PC-9 (cell line): ENCODE data around the gene NET1. TPM values are rescaled to one million over a fixed set of nuclear protein-coding genes. Genes with fewer than 3 reads are reported as not detected.
"Not testable (repeated sequence)": the region's sequence is repeated elsewhere in the genome, so short reads cannot be mapped to it uniquely, and the experiment has no call there.

Experiments used
- BruUV-seq: library from RNA; stranded (reverse); fragments of 400-500 nt; replicated peaks from 2 replicates; lab custom pipeline; 2021; lab: Mats Ljungman, UMichigan
- CTCF ChIA-PET: fragments of 300-600 bp; sonication (Branson Sonifier 250); formaldehyde crosslinking; loops from one replicate; lab custom pipeline; 2022; ENCODE audit warnings: antibody characterized with exemption; lab: Charles Lee
- POLR2A ChIA-PET: fragments of 300-600 bp; sonication (Branson Sonifier 250); formaldehyde crosslinking; loops from one replicate; lab custom pipeline; 2022; ENCODE audit warnings: antibody characterized with exemption; ENCODE audit not compliant: unreplicated experiment; lab: Charles Lee
- DNase-seq, 2 experiments: peaks; one replicate each; pipeline versions ENCODE4 v3.0.0 to v3.0.0-alpha.2; 2015 to 2022; ENCODE audit warnings: mixed read lengths in 1 of 2
- H2AFZ ChIP-seq: fragments of 200-600 bp; sonication (generic); 2 replicates; pipeline ENCODE4 v1.8.1; 2017; ENCODE audit warnings: antibody characterized with exemption
- H3F3A ChIP-seq: fragments of 200-600 bp; sonication (generic); 2 replicates; pipeline ENCODE4 v1.8.1; 2017; ENCODE audit warnings: antibody characterized with exemption, mild to moderate bottlenecking, low read depth; ENCODE audit not compliant: insufficient read depth
- H3K27ac ChIP-seq: fragments of 200-600 bp; sonication (generic); 2 replicates; pipeline ENCODE4 v1.6.1; 2016; ENCODE audit warnings: mixed run types
- H3K27me3 ChIP-seq: fragments of 200-600 bp; sonication (generic); 2 replicates; pipeline ENCODE4 v1.6.1; 2016; ENCODE audit warnings: low read depth, mixed run types; ENCODE audit not compliant: insufficient read depth
- H3K36me3 ChIP-seq: fragments of 200-600 bp; sonication (generic); 2 replicates; pipeline ENCODE4 v1.6.1; 2016; ENCODE audit warnings: low read depth, mixed run types
- H3K4me1 ChIP-seq: fragments of 200-600 bp; sonication (generic); replicated peaks from 2 replicates; pipeline ENCODE4 v1.6.1; 2016; ENCODE audit warnings: mixed run types; ENCODE audit not compliant: insufficient read depth
- H3K4me2 ChIP-seq: fragments of 200-600 bp; sonication (generic); 2 replicates; pipeline ENCODE4 v1.6.1; 2017; ENCODE audit warnings: mixed run types
- H3K4me3 ChIP-seq: fragments of 200-600 bp; sonication (generic); 2 replicates; pipeline ENCODE4 v1.6.1; 2016; ENCODE audit warnings: mixed run types
- H3K79me2 ChIP-seq: fragments of 200-600 bp; sonication (generic); 2 replicates; pipeline ENCODE4 v1.6.1; 2017; ENCODE audit warnings: low read depth, mixed run types
- H3K9me2 ChIP-seq: fragments of 200-600 bp; sonication (generic); 2 replicates; pipeline ENCODE4 v1.8.1; 2017; ENCODE audit warnings: mild to moderate bottlenecking; ENCODE audit not compliant: insufficient read depth
- H3K9me3 ChIP-seq: fragments of 200-600 bp; sonication (generic); 2 replicates; pipeline ENCODE4 v1.8.1; 2016; ENCODE audit warnings: low read depth; ENCODE audit not compliant: insufficient read depth
- H4K20me1 ChIP-seq: fragments of 200-600 bp; sonication (generic); 2 replicates; pipeline ENCODE4 v1.8.1; 2017; ENCODE audit not compliant: insufficient read depth
- CTCF ChIP-seq: fragments of 200-600 bp; sonication (generic); conservative IDR thresholded peaks from 2 replicates; pipeline ENCODE4 v1.6.1; 2017; ENCODE audit warnings: mixed run types, antibody characterized with exemption, mild to moderate bottlenecking, moderate library complexity
- EZH2 ChIP-seq: fragments of 200-600 bp; sonication (generic); IDR thresholded peaks from 2 replicates; pipeline ENCODE4 v1.8.0; 2017; ENCODE audit warnings: antibody characterized with exemption, low read depth
- intact Hi-C: fragments of 100-400 bp; cut with micrococcal nuclease; formaldehyde crosslinking; loops from one replicate; pipeline ENCODE4 v1.10.0; 2022; ENCODE audit not compliant: unreplicated experiment
- total RNA-seq: library from RNA; stranded (reverse); gene quantifications from 2 replicates; pipeline ENCODE4 v1.2.3, GENCODE V29; 2021

NET1 gene
- total RNA-seq, 1 experiment from 2014 or later: 150 TPM

GRCh38 chr10:5402798-5403197 is 9.6 kb upstream of the NET1 start:
- Histone ChIP-seq H3K79me2 (no peaks in the 10 kb centered on the region), H4K20me1 (no peaks in the 10 kb centered on the region), H3K9me2 (no peaks in the 10 kb centered on the region), H3K9me3 (peaks cover 8% of the 10 kb centered on the region; the same call in 1 of the 2 replicates), H3F3A (no peaks in the 10 kb centered on the region), H3K27ac (no peak overlapping the region), H3K4me3 (no peak overlapping the region), H3K4me2 (no peak overlapping the region), H3K4me1 (no peaks in the 10 kb centered on the region), H3K27me3 (no peaks in the 10 kb centered on the region), H3K36me3 (no peaks in the 10 kb centered on the region), H2AFZ (no peak overlapping the region)
- CTCF ChIA-PET: no interaction called here
- BruUV-seq: no TSS peak
- POLR2A ChIA-PET: no interaction called here
- TF ChIP-seq EZH2 (no peak), CTCF (no peak)
- no peak for DNase-seq
- intact Hi-C loops: no loop called here

- no peak for DNase-seq
- ChIA-PET POLR2A (interaction anchor here (0.6 kb wide), 2 partner anchors 42 to 496 kb away, joined by 4 read pairs; no protein-coding TSS in a partner anchor), CTCF (interaction anchor here (0.6 kb wide), 1 partner anchor 390 kb away, joined by 3 read pairs; no protein-coding TSS in a partner anchor)
- no peaks in the 10 kb centered on the region for H3K27me3 ChIP-seq
- no peaks in the 10 kb centered on the region for H3K9me2 ChIP-seq
- H3K4me1 ChIP-seq: no peaks in the 10 kb centered on the region
- H3K79me2 ChIP-seq: no peaks in the 10 kb centered on the region
- H4K20me1 ChIP-seq: no peaks in the 10 kb centered on the region
- H3K36me3 ChIP-seq: no peaks in the 10 kb centered on the region
- peaks cover 8% of the 10 kb centered on the region; the same call in 1 of the 2 replicates for H3K9me3 ChIP-seq
- H2AFZ ChIP-seq: no peak within 1 kb of the TSS
- no peak within 1 kb of the TSS for H3K4me3 ChIP-seq
- intact Hi-C loops: no loop called here
- no peaks in the 10 kb centered on the region for H3F3A ChIP-seq
- BruUV-seq: no TSS peak
- H3K4me2 ChIP-seq: no peak within 1 kb of the TSS
- TF ChIP-seq EZH2: no peak
- no peak for TF ChIP-seq CTCF
- H3K27ac ChIP-seq: no peak within 1 kb of the TSS
Observed at GRCh38 chr10:5404208-5405041, 7.9 kb upstream of the NET1 start, which contains the start of gene TUBAL3. TUBAL3 (minus strand) TSS chr10:5404828; CDS start chr10:5404792, 36 bp downstream.

GRCh38 chr10:5406918-5407317 is 5.4 kb upstream of the NET1 start:
- Histone ChIP-seq H3K4me2 (no peak overlapping the region), H3K27ac (no peak overlapping the region), H4K20me1 (no peaks in the 10 kb centered on the region), H3K79me2 (no peaks in the 10 kb centered on the region), H3K4me3 (no peak overlapping the region), H2AFZ (no peak overlapping the region), H3K27me3 (no peaks in the 10 kb centered on the region), H3K36me3 (no peaks in the 10 kb centered on the region), H3K9me2 (no peaks in the 10 kb centered on the region), H3K4me1 (peaks cover under 1% of the 10 kb centered on the region; the same call in 1 of the 2 replicates), H3K9me3 (peaks cover 8% of the 10 kb centered on the region; the same call in 1 of the 2 replicates), H3F3A (no peaks in the 10 kb centered on the region)
- no peak for TF ChIP-seq EZH2
- no peak for TF ChIP-seq CTCF
- DNase-seq: no peak
- ChIA-PET POLR2A (interaction anchor here (0.6 kb wide), 1 partner anchor 342 kb away, joined by 5 read pairs; no protein-coding TSS in a partner anchor), CTCF (no interaction called here)
- intact Hi-C loops: no loop called here
- BruUV-seq: no TSS peak

- H4K20me1 ChIP-seq, H3K27ac ChIP-seq, H3K4me2 ChIP-seq, H3K4me3 ChIP-seq, H3K27me3 ChIP-seq, H3F3A ChIP-seq, H2AFZ ChIP-seq, H3K9me3 ChIP-seq, POLR2A ChIA-PET, H3K36me3 ChIP-seq, intact Hi-C loops, CTCF ChIA-PET, DNase-seq, BruUV-seq, H3K9me2 ChIP-seq: not testable (repeated sequence)
- peaks cover 18% of the 10 kb centered on the region for H3K4me1 ChIP-seq
- H3K79me2 ChIP-seq: peaks cover 29% of the 10 kb centered on the region
Observed at GRCh38 chr10:5410787-5411186, 1.6 kb upstream of the NET1 start.
